Measurements from ENCODE around the gene PERM1. TPM values are rescaled to one million over a fixed set of nuclear protein-coding genes. Genes with fewer than 3 reads are reported as not detected.
"Not testable (repeated sequence)": the region's sequence is repeated elsewhere in the genome, so short reads cannot be mapped to it uniquely, and the experiment has no call there.

The PERM1 gene
- total RNA-seq, 2 donors from 2014 or later = 78.9 to 85.5 TPM

- DNase-seq; intact Hi-C loops (cut with DNase I); ATAC-seq: not testable (repeated sequence)
Measured at GRCh38 chr1:1018321-1018685, 36.4 kb upstream of the PERM1 start.

- intact Hi-C loops (cut with DNase I); ATAC-seq; DNase-seq: not testable (repeated sequence)
Measured at GRCh38 chr1:1017397-1018320, 35.8 kb upstream of the PERM1 start.

GRCh38 chr1:1014799-1015681, 33.1 kb upstream of the PERM1 start:
- intact Hi-C loops (cut with DNase I) = no loop called here
- no peak for ATAC-seq
- peak; percentile 34 for DNase-seq

- DNase-seq (peak; percentile 62), ATAC-seq (peak; percentile 11 to 45)
- intact Hi-C loops (cut with DNase I) = no loop called here
Measured at GRCh38 chr1:1013922-1014648, 32.2 kb upstream of the PERM1 start.

GRCh38 chr1:1013105-1013921, 31.4 kb upstream of the PERM1 start, which contains the start of gene ISG15:
ISG15 (plus strand) TSS chr1:1013497; CDS start chr1:1013574, 77 bp downstream.
- intact Hi-C loops (cut with DNase I) = no loop called here
- peak; percentile 95 for DNase-seq
- ATAC-seq = peak; percentile 93 to 95

DNA sequence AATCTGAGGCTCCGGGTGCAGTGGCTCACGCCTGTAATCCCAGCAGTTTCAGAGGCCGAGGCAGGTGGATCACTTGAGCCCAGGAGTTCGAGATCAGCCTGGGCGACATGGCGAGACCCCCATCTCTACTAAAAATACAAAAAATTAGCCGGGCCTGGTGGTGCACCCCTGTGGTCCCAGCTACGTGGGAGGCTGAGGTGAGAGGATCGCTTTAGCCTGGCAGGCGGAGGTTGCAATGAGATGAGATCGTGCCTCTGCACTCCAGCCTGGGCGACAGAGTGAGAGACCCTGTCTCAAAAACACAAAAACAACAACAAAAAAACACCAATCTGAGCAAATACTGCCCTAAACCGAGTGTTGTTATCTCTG, 30.8 kb upstream of the PERM1 start:
- DNase-seq; ATAC-seq; intact Hi-C loops (cut with DNase I): not testable (repeated sequence)

- intact Hi-C loops (cut with DNase I) = no loop called here
- no peak for DNase-seq
- ATAC-seq = no peak
Measured at GRCh38 chr1:1011396-1011949, 29.6 kb upstream of the PERM1 start.

DNA sequence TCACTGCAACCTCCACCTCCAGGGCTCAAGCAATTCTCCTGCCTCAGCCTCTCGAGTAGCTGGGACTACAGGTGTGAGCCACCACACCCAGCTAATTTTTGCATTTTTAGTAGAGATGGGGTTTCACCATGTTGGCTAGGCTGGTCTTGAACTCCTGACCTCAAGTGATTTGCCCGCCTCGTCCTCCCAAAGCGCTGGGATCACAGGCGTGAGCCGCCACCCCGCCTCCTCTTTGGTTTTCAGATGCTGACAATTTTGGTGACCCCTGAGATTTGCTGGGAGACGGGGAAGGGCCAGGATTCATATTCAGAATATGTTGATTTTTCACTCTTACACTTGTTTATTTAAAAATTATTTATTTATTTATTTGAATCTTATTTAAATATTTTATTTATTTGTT, 28.2 kb upstream of the PERM1 start:
- ATAC-seq; intact Hi-C loops (cut with DNase I); DNase-seq: not testable (repeated sequence)

DNA sequence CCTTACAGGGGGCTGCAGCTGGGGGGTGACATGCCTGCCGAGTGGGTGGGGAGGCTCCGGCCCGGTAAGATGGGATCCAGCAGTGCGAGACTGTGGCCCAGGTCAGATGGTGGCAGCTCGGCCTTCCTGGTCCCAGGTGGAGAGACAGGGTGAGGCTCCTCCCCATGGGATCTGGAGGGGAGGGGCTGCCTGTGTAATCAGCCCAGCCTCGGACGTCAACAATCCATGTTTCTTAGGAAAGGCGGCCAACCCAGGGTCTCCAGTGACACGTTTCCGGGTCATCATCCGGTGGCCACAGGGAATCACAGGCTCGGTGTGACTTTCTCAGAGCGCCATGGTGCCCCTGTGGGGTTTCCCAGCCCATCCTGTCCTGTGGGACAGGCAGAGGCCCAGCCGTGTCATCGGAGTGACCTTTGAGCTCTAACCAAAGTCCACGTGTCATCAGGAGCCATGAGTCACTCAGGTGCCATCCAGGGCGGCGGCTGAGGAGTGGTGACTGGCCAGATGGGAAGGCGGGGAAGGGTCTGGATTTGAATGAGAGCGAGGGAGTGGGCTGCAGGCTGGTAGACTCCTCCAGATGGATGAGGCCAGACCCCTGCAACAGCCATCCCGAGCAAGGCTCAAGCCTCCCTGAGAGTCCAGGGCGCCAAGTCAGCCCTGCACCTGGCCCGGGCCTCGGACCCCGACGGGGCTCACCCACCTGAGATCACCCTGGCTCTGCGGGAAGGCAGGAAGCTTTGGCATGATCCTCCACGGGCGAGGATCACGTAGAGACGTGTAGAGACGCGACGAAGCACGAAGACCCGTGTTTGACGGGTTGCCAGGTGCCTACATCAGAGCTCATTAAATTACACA, 24.6 kb upstream of the PERM1 start:
- intact Hi-C loops (cut with DNase I) = no loop called here
- ATAC-seq (no peak), DNase-seq (no peak)

DNA sequence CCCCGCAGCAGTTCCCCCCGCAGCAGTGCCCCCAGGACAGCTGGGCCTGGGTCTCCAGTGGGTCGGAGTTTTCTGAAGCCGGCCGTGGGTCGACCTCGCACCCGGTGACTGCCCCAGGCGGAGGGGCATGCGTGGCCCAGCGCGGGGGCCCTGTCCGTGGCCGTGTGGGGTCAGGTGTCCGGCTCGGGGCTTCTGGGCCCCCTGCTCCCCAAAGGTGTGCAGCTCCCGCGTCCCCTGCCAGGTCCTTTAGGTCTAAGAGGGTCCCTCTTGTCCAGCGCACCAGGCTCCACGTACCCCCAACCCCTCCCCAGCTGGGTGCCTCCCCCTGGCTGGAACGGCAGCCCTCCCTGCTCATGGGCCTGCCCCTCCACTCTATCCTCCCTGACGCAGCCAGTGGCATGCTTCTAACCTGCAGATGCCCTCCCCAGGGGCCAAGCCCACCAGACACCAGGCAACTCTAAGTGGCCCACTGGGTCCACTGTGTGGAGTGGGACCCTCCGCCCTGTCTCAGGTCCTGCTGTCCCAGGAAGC, 23.9 kb upstream of the PERM1 start:
- no peak for ATAC-seq
- no peak for DNase-seq
- intact Hi-C loops (cut with DNase I) = no loop called here

DNA sequence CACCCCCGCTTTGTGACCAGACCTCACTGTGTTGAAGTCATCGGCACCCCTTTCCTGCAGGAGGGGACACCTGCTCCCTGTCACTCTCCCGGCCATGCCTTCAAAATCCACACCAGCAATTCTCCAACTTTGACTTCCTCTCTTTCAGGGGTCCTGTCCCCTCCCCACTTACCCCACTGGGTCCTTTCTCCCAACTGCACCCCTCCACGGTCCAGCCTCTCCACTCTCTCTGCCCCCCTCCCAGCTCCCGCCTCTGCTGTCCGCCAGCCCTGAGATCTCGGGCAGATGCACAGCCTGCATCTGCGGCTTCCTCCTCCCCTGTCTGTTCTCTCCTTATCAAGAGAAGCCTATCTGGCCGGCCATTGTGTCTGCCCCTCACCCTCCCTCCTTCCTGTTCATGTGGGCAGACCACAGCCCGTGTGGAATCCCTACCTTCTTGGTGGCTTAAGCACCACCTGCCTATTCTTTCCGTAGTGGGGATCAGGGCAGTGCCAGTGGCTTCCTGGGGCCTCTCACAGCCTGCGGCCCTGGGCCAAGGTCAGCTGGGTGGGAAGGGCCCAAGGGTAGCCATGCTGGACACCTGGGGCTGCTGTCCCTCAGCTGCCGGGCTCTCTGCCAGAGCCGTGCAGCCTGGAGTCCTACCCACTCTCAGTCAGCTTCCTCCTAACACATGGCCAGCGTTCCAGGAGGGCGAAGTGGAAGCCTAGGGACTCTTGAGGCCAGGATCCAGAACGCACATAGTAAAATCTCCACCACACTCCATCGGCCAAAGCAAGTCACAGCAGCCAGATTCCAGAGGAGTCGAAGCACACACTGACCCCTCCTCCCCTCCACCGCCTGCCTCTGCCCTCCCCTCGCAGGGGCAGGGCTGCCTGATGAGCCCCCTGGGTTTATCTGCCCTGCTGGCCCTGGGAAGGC, 23.1 kb upstream of the PERM1 start:
- peak; percentile 6 for ATAC-seq
- intact Hi-C loops (cut with DNase I) = no loop called here
- peak; percentile 50 for DNase-seq

- ATAC-seq = no peak
- intact Hi-C loops (cut with DNase I) = no loop called here
- DNase-seq = no peak
Measured at GRCh38 chr1:1004420-1004779, 22.5 kb upstream of the PERM1 start.

DNA sequence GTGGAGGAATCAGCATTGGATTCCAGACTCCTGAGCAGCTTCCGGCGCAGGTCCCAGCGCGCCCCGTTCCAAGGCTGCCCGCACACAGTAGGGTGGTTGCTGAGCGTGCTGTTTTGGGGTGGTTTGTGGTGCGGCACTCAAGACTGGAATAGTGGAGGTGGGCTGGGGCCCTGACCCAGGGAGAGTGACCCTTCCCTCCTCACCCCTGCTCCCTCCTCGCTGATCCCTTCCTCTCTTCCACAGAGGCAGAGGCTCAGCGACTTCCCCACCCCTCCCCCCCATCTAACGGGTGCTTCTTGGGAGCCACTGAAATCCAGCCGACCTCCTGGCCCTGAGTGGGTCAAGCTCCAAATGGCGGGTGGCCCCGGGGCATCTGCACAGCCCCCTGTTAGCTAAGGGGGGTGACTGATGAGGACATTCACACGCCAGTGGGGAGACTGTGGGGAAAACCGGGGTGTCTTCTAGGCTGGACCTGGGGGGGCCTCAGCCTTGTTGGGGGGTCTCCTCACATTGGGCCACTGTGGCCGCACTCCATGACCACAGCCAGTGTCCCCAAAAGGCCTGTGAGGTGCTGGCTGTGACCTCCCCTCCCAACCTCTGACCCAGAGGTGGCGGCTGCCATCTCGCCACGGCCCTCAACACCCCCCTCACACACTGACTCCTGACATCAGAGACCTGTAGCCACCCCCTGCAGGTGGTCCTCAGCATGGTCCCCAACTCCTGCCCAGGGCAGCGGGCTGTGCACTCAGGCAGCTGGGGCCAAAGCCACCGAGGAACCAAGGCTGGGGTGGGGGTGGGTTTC, 21.9 kb upstream of the PERM1 start:
- no peak for ATAC-seq
- DNase-seq = no peak
- intact Hi-C loops (cut with DNase I) = no loop called here

DNA sequence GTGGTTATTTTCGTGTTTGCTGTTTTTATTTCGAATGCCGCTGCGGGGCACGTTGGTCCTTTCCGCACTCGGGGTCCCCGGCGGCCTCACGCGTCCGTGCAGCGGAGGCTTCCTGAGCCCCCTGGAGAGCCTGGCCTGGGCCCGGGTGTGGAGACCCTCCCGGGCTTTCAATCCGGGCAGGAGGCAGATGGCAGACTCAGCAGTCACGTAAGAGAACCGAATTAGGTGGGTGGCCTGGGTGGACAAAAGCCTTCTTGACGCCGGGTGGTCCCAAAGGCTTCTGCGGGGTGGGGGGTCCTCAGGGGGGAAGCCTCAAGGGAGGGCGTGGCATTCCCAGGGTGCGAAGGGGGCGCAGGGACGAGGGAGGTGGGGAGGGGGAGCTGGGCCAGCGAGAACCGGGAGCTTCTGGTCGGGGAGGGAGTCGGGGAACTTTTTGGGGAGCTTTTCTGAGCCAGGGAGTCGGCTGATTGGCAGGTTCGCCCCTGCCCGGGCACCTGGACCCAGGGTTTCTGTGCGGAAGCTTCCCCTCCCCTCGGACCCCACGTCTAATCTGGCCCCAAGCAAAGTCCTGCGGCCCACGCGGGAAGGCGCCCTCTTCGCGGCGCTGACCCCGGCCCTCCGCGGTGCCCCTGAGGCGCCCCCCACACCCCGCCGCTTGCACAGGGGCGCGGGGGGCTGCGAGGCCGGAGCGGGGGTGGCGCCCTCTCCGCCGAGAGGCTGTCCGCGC, 19.3 kb upstream of the PERM1 start:
- DNase-seq (no peak), ATAC-seq (no peak)
- intact Hi-C loops (cut with DNase I) = no loop called here

Data from left cardiac atrium (tissue), 4 donors.